HL-60 (cell line): ENCODE data around the gene AKAP13.

Experiments
- DNase-seq, 2 experiments: peaks; one replicate each; pipeline ENCODE4 v3.0.0-alpha.2; 2010 to 2020; ENCODE audit warnings: low read depth in 1 of 2, low spot score in 1 of 2
- H3K27ac ChIP-seq: fragments of 250-450 bp; sonication (Bioruptor Pico); replicated peaks from 2 replicates; pipeline ENCODE4 v1.5.1; 2020; ENCODE audit warnings: mild to moderate bottlenecking, moderate library complexity
- H3K27me3 ChIP-seq: fragments of 250-450 bp; sonication (Bioruptor Pico); 2 replicates; pipeline ENCODE4 v1.5.1; 2021; ENCODE audit warnings: mild to moderate bottlenecking, moderate library complexity; ENCODE audit not compliant: insufficient read depth, poor library complexity, severe bottlenecking
- H3K4me3 ChIP-seq: replicated peaks from 2 replicates; pipeline ENCODE4 v1.5.1; 2011; ENCODE audit warnings: mild to moderate bottlenecking, control low read depth, low read length; ENCODE audit not compliant: insufficient read depth
- CTCF ChIP-seq: IDR thresholded peaks from one replicate; pipeline ENCODE4 v1.5.1; 2011; ENCODE audit warnings: low read length, control low read depth, inconsistent platforms; ENCODE audit not compliant: insufficient read depth
- GABPA ChIP-seq: IDR thresholded peaks from 2 replicates; pipeline ENCODE4 v1.6.1; 2012; ENCODE audit warnings: low read depth
- POLR2AphosphoS5 ChIP-seq: IDR thresholded peaks from 2 replicates; pipeline ENCODE4 v1.6.1; 2012; ENCODE audit warnings: low read depth
- REST ChIP-seq: IDR thresholded peaks from 2 replicates; pipeline ENCODE4 v1.6.1; 2012; ENCODE audit warnings: low read depth; ENCODE audit not compliant: insufficient replicate concordance
- SPI1 ChIP-seq: IDR thresholded peaks from 2 replicates; pipeline ENCODE4 v1.6.1; 2012; ENCODE audit warnings: low read depth, mild to moderate bottlenecking, borderline replicate concordance

Gene AKAP13

GRCh38 chr15:85624291-85624801 is 243.9 kb downstream of the AKAP13 start:
- Histone ChIP-seq H3K4me3 (no peak overlapping the region), H3K27me3 (no peaks in the 10 kb centered on the region), H3K27ac (peak overlapping the region; percentile 20)
- TF ChIP-seq CTCF = no peak
- TF ChIP-seq SPI1 = no peak; the same call in 1 of the 2 replicates
- no peak for TF ChIP-seq REST
- no peak for TF ChIP-seq POLR2AphosphoS5
- no peak for TF ChIP-seq GABPA
- peak in 1 of 2 experiments; percentile 42 for DNase-seq

- Histone ChIP-seq H3K27ac (no peak overlapping the region), H3K27me3 (no peaks in the 10 kb centered on the region), H3K4me3 (no peak overlapping the region)
- TF ChIP-seq CTCF (no peak), REST (no peak), POLR2AphosphoS5 (no peak), SPI1 (no peak), GABPA (no peak)
- no peak for DNase-seq
Observed at GRCh38 chr15:85625166-85625830, 244.9 kb downstream of the AKAP13 start.

GRCh38 chr15:85625856-85626255 is 245.5 kb downstream of the AKAP13 start:
- no peak for DNase-seq
- H3K27ac ChIP-seq = no peak overlapping the region
- H3K4me3 ChIP-seq = no peak overlapping the region
- TF ChIP-seq REST (no peak), POLR2AphosphoS5 (no peak), GABPA (no peak), CTCF (no peak), SPI1 (no peak)
- H3K27me3 ChIP-seq = no peaks in the 10 kb centered on the region
